ENCODE results near the gene KIAA0513. TPM values are rescaled to one million over a fixed set of nuclear protein-coding genes. Genes with fewer than 3 reads are reported as not detected.

Gene KIAA0513
- polyA plus RNA-seq, 1 donor (not counting 4 experiments of a cell fraction or from before 2014, with no cell fraction given), result 3.3 TPM

- Histone ChIP-seq H3K9me1 (ENCODE audit: control insufficient read depth, extremely low read depth, insufficient read depth, low read length) (no peaks in the 10 kb centered on the region), H3K79me2 (ENCODE audit: control insufficient read depth, insufficient read depth, low read length) (peaks cover 53% of the 10 kb centered on the region), H3K9me3 (ENCODE audit: control insufficient read depth, low read depth, low read length) (no peaks in the 10 kb centered on the region), H3K9ac (ENCODE audit: control insufficient read depth, extremely low read depth, insufficient read depth, low read length) (no peak overlapping the region), H3K27me3 (ENCODE audit: control insufficient read depth, extremely low read depth, insufficient read depth, low read length) (no peaks in the 10 kb centered on the region), H3K27ac (ENCODE audit: control insufficient read depth, insufficient read depth, low read length) (no peak overlapping the region), H4K20me1 (ENCODE audit: control insufficient read depth, extremely low read depth, insufficient read depth, low read length) (peaks cover 10% of the 10 kb centered on the region), H3K4me1 (ENCODE audit: control insufficient read depth, extremely low read depth, insufficient read depth, low read length) (peaks cover 11% of the 10 kb centered on the region), H3K4me2 (ENCODE audit: control insufficient read depth, extremely low read depth, insufficient read depth, low read depth, low read length) (no peak overlapping the region), H2AFZ (ENCODE audit: control insufficient read depth, low read length) (no peak overlapping the region), H3K4me3 (ENCODE audit: control insufficient read depth in 2 of 3, extremely low read depth in 1 of 3, insufficient read depth in 2 of 3, low read depth in 1 of 3, low read length in 3 of 3) (no peak overlapping the region), H3K36me3 (ENCODE audit: control insufficient read depth in 2 of 2, extremely low read depth in 1 of 2, insufficient read depth in 2 of 2, low read length in 2 of 2) (peaks cover 42 to 47% of the 10 kb centered on the region in 2 experiments)
- TF ChIP-seq CTCF (optimal IDR thresholded peaks at IDR 0.05 in 1 of 3, IDR thresholded peaks at IDR 0.05 in 1 of 3, conservative IDR thresholded peaks at IDR 0.05 in 1 of 3; ENCODE audit: extremely low read depth in 1 of 3, insufficient read depth in 2 of 3, low read length in 3 of 3) (no peak), EZH2 (IDR thresholded peaks at IDR 0.05; ENCODE audit: low read length) (no peak)
- FAIRE-seq (no peak), DNase-seq (ENCODE audit: low read depth, low spot score) (no peak)
- dilution Hi-C loops (cut with MboI; ENCODE audit: extremely low pct_ligation_motif_present, low sequenced_read_pairs), result no loop called here
Observed at GRCh38 chr16:84986102-84986501, 41.5 kb upstream of the KIAA0513 start.

GRCh38 chr16:84986879-84987278, 40.7 kb upstream of the KIAA0513 start:
- DNase-seq (ENCODE audit: low read depth, low spot score), result no peak
- no peak for FAIRE-seq
- H3K27ac ChIP-seq (ENCODE audit: control insufficient read depth, insufficient read depth, low read length), result no peak overlapping the region

More at GRCh38 chr16:84986879-84987278, 40.7 kb upstream of the KIAA0513 start:
- peaks cover 11% of the 10 kb centered on the region for H3K4me1 ChIP-seq (ENCODE audit: control insufficient read depth, extremely low read depth, insufficient read depth, low read length)
- H3K36me3 ChIP-seq (ENCODE audit: control insufficient read depth in 2 of 2, extremely low read depth in 1 of 2, insufficient read depth in 2 of 2, low read length in 2 of 2), result peaks cover 39 to 42% of the 10 kb centered on the region in 2 experiments
- H4K20me1 ChIP-seq (ENCODE audit: control insufficient read depth, extremely low read depth, insufficient read depth, low read length), result peaks cover 10% of the 10 kb centered on the region
- H3K9ac ChIP-seq (ENCODE audit: control insufficient read depth, extremely low read depth, insufficient read depth, low read length), result no peak overlapping the region
- H2AFZ ChIP-seq (ENCODE audit: control insufficient read depth, low read length), result no peak overlapping the region
- H3K9me3 ChIP-seq (ENCODE audit: control insufficient read depth, low read depth, low read length), result no peaks in the 10 kb centered on the region
- H3K79me2 ChIP-seq (ENCODE audit: control insufficient read depth, insufficient read depth, low read length), result peaks cover 53% of the 10 kb centered on the region
- dilution Hi-C loops (cut with MboI; ENCODE audit: extremely low pct_ligation_motif_present, low sequenced_read_pairs), result no loop called here
- TF ChIP-seq EZH2 (IDR thresholded peaks at IDR 0.05; ENCODE audit: low read length) (no peak), CTCF (optimal IDR thresholded peaks at IDR 0.05 in 1 of 3, IDR thresholded peaks at IDR 0.05 in 1 of 3, conservative IDR thresholded peaks at IDR 0.05 in 1 of 3; ENCODE audit: extremely low read depth in 1 of 3, insufficient read depth in 2 of 3, low read length in 3 of 3) (no peak)
- H3K4me2 ChIP-seq (ENCODE audit: control insufficient read depth, extremely low read depth, insufficient read depth, low read depth, low read length), result no peak overlapping the region
- H3K9me1 ChIP-seq (ENCODE audit: control insufficient read depth, extremely low read depth, insufficient read depth, low read length), result no peaks in the 10 kb centered on the region
- H3K4me3 ChIP-seq (ENCODE audit: control insufficient read depth in 2 of 3, extremely low read depth in 1 of 3, insufficient read depth in 2 of 3, low read depth in 1 of 3, low read length in 3 of 3), result no peak overlapping the region
- no peaks in the 10 kb centered on the region for H3K27me3 ChIP-seq (ENCODE audit: control insufficient read depth, extremely low read depth, insufficient read depth, low read length)
